Panc1 (cell line): ENCODE measurements around the gene AKT1S1. TPM values are rescaled to one million over a fixed set of nuclear protein-coding genes. Genes with fewer than 3 reads are reported as not detected.
A peak's percentile ranks its signal among the peaks of the same experiment; 100 is the strongest.

Source experiments
- ATAC-seq: fragments of 200-7000 bp; cut with Tn5 transposase; 2 replicates; pipeline ENCODE4 v1.9.1; 2020; ENCODE audit warnings: mild to moderate bottlenecking, moderate library complexity
- BruUV-seq: library from RNA; stranded (reverse); fragments of 400-500 nt; replicated peaks from 2 replicates; lab custom pipeline; 2021; lab: Mats Ljungman, UMichigan
- CTCF ChIA-PET: fragments of 300-600 bp; sonication (Branson Sonifier 250); formaldehyde crosslinking; loops from one replicate; lab custom pipeline; 2022; ENCODE audit warnings: antibody characterized with exemption; lab: Charles Lee
- POLR2A ChIA-PET: fragments of 300-600 bp; sonication (Branson Sonifier 250); formaldehyde crosslinking; loops from one replicate; lab custom pipeline; 2022; ENCODE audit warnings: antibody characterized with exemption; lab: Charles Lee
- DNase-seq: peaks from one replicate; pipeline ENCODE4 v3.0.0-alpha.2; 2010; ENCODE audit warnings: low read depth, low spot score
- H3K27ac ChIP-seq: 2 replicates; pipeline ENCODE4 v1.5.1; 2011; ENCODE audit warnings: mild to moderate bottlenecking, low read length, inconsistent platforms
- H3K27me3 ChIP-seq: fragments of 200-500 bp; sonication (Bioruptor generic); 2 replicates; pipeline ENCODE4 v1.6.0; 2014; ENCODE audit warnings: low read length, inconsistent platforms; ENCODE audit not compliant: control insufficient read depth, insufficient read depth
- H3K36me3 ChIP-seq: fragments of 200-500 bp; sonication (Bioruptor generic); 2 replicates; pipeline ENCODE4 v1.5.1; 2014; ENCODE audit warnings: inconsistent platforms, mild to moderate bottlenecking, low read length, moderate library complexity; ENCODE audit not compliant: control insufficient read depth, insufficient read depth
- H3K4me1 ChIP-seq: 2 replicates; pipeline ENCODE4 v1.5.1; 2011; ENCODE audit warnings: inconsistent platforms, mild to moderate bottlenecking, low read length, moderate library complexity; ENCODE audit not compliant: control insufficient read depth, insufficient read depth
- H3K4me3 ChIP-seq, 2 experiments: 2 replicates each; pipeline ENCODE4 v1.5.1; 2011 to 2012; ENCODE audit warnings: low read depth in 2 of 2, low read length in 2 of 2, mild to moderate bottlenecking in 2 of 2, inconsistent platforms in 1 of 2, moderate library complexity in 1 of 2
- H3K9me3 ChIP-seq: fragments of 200-500 bp; sonication (Bioruptor generic); 2 replicates; pipeline ENCODE4 v1.5.1; 2014; ENCODE audit warnings: low read depth, mild to moderate bottlenecking, inconsistent platforms, low read length, moderate library complexity; ENCODE audit not compliant: control insufficient read depth, insufficient read depth
- CTCF ChIP-seq: fragments of 450-650 bp; IDR thresholded peaks from 2 replicates; pipeline ENCODE4 v1.5.1; 2017; ENCODE audit warnings: mild to moderate bottlenecking
- POLR2AphosphoS5 ChIP-seq: IDR thresholded peaks from 2 replicates; pipeline ENCODE4 v1.6.1; 2012; ENCODE audit warnings: mild to moderate bottlenecking, low read depth, low read length, moderate library complexity
- REST ChIP-seq, 2 experiments: IDR thresholded peaks; 2 replicates each; pipeline ENCODE4 v1.6.1; 2011 to 2012; ENCODE audit warnings: low read depth in 2 of 2, control low read depth in 1 of 2, low read length in 1 of 2, mild to moderate bottlenecking in 1 of 2, moderate library complexity in 1 of 2; ENCODE audit not compliant: insufficient read depth in 1 of 2
- SIN3A ChIP-seq: IDR thresholded peaks from 2 replicates; pipeline ENCODE4 v1.6.1; 2012; ENCODE audit warnings: low read depth, mild to moderate bottlenecking, low read length, moderate library complexity, borderline replicate concordance; ENCODE audit not compliant: insufficient read depth
- TCF7L2 ChIP-seq: IDR thresholded peaks from 2 replicates; pipeline ENCODE4 v1.6.1; 2011; ENCODE audit warnings: mild to moderate bottlenecking, low read depth, low read length, inconsistent platforms
- in situ Hi-C: cut with HindIII; loops from 2 replicates; pipeline ENCODE4 v1.10.0; 2016; ENCODE audit warnings: low sequenced_read_pairs, low pct_unique_long_range_greater_than_20kb
- intact Hi-C: fragments of 100-400 bp; cut with micrococcal nuclease; formaldehyde crosslinking; loops from one replicate; pipeline ENCODE4 v1.10.0; 2022; ENCODE audit not compliant: unreplicated experiment
- total RNA-seq: library from RNA; stranded (reverse); gene quantifications from one replicate; pipeline ENCODE4 v1.2.1, GENCODE V29; 2021; ENCODE audit not compliant: unreplicated experiment

AKT1S1 gene
- total RNA-seq, 1 experiment from 2014 or later: 92.8 TPM

DNA sequence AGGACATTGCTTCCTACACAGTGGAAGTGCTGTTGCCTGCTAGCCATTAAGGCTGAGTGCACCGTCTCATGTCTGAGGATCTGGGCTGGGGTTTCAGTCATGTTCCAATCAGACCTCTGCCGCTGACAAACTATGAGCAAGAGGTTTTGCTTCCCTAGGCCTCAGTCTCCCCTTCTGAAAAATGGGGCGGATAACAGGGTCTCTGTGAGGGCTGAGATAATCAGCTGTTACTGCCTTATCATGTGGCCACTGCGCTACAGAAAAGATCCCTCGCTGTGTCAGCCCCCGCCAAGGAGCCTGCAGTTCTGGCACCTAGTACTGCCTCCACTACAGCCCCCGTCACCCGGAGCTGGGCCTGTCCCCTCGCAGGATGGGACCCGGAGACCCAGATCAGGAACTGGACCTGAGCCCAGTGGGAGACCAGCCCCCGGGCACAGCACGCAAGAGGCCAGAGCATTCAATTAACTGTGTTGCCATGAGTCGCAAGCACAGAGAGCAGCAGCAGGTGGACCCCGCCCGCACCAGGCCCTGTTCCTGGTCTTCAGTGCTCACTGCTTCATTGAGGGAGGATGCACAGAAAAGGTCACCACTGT is 6.8 kb downstream of the AKT1S1 start:
- Histone ChIP-seq H3K27ac (peak overlapping the region; percentile 82), H3K4me1 (peaks cover 22% of the 10 kb centered on the region), H3K4me3 (peak overlapping the region; percentile 39 to 46), H3K27me3 (no peaks in the 10 kb centered on the region), H3K36me3 (peaks cover 1% of the 10 kb centered on the region; the same call in 1 of the 2 replicates), H3K9me3 (no peaks in the 10 kb centered on the region)
- no TSS peak for BruUV-seq
- ATAC-seq: no peak
- ChIA-PET POLR2A (no interaction called here), CTCF (no interaction called here)
- intact Hi-C loops: no loop called here
- no peak for DNase-seq
- in situ Hi-C loops: no loop called here
- no peak for TF ChIP-seq POLR2AphosphoS5
- no peak for TF ChIP-seq SIN3A
- no peak for TF ChIP-seq REST (IDR thresholded peaks at IDR 0.05; ENCODE audit: insufficient read depth in 1 of 2, low read depth in 2 of 2, low read length in 1 of 2)
- no peak for TF ChIP-seq TCF7L2
- no peak for TF ChIP-seq CTCF

DNA sequence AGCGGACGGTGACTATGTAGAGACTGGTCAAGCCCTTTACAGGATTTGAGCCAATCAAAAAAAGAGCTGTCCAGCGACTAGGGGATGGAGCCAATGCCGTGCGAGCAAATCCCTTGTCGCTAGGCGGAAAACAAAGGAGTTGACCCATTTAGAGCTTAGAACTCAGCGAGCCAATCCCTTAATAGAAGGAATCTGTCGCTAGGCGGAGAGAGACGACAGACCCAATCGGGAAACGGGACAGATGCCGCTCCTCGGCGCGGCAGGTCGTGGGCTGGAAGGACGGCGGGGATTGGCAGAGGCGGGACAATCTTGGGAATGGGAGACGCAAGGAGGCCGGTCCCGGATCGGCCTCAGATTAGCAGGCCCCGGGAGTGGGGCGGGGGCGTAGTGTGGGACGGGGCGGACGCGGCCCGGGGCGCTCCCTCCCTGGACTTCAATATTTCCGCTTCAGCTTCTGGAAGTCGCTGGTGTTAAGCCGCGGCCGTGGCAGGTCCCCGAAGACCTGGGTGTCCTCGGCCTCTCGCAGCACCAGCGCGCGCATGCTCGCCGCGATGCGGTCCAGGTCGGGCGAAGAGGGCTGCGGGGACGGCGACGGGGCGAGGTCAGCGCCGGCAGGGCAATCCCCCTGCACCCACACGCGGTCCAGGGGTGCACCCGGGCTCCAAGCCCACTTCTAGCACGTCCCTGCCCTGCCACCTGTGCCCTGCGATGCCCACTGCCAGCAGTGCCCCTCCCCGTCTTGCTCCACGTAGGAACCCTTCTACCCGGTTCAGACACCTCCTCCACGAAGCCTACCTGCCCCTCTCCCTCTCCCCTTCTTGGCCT is 7.5 kb downstream of the AKT1S1 start:
- no peak for TF ChIP-seq CTCF
- TF ChIP-seq POLR2AphosphoS5: peak; percentile 85; the same call in 1 of the 2 replicates
- no peak for TF ChIP-seq SIN3A
- peak; percentile 90 for TF ChIP-seq TCF7L2
- no peak for TF ChIP-seq REST (IDR thresholded peaks at IDR 0.05; ENCODE audit: insufficient read depth in 1 of 2, low read depth in 2 of 2, low read length in 1 of 2)
- peak; percentile 80 for ATAC-seq
- peak; percentile 97 for DNase-seq
- Histone ChIP-seq H3K36me3 (no peaks in the 10 kb centered on the region), H3K27me3 (no peaks in the 10 kb centered on the region), H3K9me3 (no peaks in the 10 kb centered on the region), H3K27ac (peak overlapping the region; percentile 82), H3K4me1 (peaks cover 20% of the 10 kb centered on the region), H3K4me3 (peak overlapping the region; percentile 39 to 55)
- ChIA-PET CTCF (interaction anchor here (0.5 kb wide), 1 partner anchor 342 kb away, joined by 3 read pairs; the partner anchor contains the start of gene RCN3), POLR2A (interaction anchor here (0.6 to 0.9 kb wide), 2 partner anchors 60 to 742 kb away, joined by 3 to 5 read pairs; partner anchors contain the start of gene NUP62)
- BruUV-seq: no TSS peak
- in situ Hi-C loops (no loop called here), intact Hi-C loops (no loop called here)
